Retina (tissue), 1 donor: ENCODE data around the gene ARPC2.

Source experiments
- DNase-seq: peaks from one replicate; pipeline ENCODE4 v3.0.0-alpha.2; 2016

The ARPC2 gene

GRCh38 chr2:218255446-218255845, 38.5 kb downstream of the ARPC2 start:
- no peak for DNase-seq

GRCh38 chr2:218256612-218257350, 39.8 kb downstream of the ARPC2 start:
- DNase-seq, result no peak

DNA sequence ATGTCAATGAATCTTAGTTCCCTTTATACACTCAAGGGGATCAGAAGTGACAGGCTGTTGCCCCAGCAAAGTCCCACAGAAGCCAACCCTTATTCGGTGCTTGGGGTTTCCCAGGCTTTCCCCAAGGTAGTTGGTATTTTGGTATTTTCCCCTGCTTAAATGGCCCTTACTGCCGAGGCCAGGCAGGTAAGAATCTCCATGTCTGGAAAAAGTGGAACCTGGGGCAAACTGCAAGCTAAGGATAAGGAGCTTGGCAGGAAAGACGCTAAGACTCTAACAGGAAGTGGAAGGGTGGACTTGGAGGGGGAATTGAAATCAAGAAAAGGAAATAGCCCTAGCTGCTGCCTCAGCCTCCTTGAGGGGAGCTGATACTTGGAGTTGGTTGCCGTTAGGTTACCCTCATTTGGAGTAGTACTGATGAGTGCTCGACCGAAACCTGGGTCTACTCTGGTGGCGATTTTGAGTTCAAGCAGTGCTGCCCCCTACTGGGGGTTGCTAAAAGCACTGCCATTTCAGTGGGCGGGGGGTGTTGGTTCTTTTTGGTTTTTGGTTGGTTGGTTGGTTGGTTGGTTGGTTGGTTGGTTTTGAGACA, 40.5 kb downstream of the ARPC2 start:
- no peak for DNase-seq

DNA sequence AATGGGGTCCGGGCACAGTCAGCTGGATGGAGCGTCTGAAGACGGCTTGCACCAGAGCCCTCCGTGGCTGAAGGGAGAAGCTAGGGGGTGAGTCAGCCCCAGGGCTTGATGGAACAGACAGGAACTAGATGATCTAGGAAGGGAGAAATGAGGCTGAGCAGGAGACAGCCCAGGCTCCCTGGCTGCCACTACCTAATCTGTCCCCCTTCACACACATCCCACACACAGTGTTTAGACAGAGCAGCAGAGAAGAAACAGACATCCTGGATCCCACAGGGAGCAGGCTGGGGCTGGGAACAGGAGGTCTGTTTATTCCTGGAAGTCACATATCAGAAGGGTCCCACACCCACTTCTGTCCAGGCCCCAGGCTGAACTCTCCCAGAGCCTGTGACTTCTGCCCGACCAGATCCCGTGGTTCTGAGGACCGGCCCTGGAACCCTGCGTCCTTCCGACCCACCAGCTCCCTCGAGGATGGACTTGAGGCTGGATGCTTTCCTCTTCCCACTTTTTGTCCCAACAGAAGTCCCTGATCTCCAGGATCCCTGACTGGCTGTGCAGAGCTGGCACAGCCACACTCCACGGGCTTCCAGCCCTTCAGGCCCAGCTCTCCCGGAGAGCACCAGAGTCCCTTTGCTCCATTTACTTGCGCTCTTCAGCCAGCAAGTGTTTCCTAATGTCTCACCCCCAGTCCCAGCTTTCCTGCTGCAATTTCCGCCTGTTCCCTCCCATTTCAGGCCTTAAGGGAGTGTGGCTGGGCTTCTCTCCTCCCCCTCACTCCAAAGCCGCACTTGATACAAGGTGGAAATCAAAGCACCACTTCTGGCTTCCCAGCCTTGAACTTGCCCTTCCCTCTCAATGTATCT, 42.3 kb downstream of the ARPC2 start:
- DNase-seq, result no peak

GRCh38 chr2:218260166-218260565, 43.2 kb downstream of the ARPC2 start:
- no peak for DNase-seq

DNA sequence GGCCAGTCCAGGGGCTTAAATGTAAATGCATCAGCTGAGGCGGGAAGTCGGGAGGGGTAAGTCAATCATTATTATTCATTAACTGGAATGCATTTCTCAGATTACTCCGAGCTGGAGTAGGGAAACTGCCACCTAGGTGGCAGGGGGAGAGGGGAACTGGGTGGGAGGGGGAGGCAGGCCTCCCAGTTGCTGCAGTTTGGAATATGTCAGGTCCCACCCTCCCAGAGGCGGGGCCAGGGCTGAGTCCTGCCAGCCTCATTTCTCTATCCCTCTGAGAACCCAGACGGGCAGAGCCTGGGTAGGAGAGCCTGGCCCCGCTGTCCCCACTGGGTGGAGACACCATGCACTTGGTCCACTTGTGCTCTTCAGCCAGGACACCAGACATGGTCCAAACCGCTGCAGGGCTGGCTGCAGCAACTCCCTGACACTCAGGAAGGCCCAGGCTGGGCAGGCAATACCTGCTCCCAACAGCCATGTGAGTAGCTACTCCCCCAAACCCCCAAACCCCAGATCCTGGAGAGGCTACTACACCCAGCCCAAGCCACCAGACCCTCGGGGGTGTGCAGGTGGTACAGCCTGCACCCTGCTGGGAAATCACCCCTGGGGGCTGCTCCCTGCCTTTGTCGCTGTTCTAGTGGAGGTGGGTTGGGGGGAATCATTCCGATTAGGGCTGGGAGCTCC, 43.9 kb downstream of the ARPC2 start, which contains the start of gene GPBAR1:
Gene GPBAR1 (plus strand): TSS at position 274 of the 681 bp plus-strand sequence. CDS start 1,710 bp downstream, outside the sequence.
- DNase-seq, result peak; percentile 35

DNA sequence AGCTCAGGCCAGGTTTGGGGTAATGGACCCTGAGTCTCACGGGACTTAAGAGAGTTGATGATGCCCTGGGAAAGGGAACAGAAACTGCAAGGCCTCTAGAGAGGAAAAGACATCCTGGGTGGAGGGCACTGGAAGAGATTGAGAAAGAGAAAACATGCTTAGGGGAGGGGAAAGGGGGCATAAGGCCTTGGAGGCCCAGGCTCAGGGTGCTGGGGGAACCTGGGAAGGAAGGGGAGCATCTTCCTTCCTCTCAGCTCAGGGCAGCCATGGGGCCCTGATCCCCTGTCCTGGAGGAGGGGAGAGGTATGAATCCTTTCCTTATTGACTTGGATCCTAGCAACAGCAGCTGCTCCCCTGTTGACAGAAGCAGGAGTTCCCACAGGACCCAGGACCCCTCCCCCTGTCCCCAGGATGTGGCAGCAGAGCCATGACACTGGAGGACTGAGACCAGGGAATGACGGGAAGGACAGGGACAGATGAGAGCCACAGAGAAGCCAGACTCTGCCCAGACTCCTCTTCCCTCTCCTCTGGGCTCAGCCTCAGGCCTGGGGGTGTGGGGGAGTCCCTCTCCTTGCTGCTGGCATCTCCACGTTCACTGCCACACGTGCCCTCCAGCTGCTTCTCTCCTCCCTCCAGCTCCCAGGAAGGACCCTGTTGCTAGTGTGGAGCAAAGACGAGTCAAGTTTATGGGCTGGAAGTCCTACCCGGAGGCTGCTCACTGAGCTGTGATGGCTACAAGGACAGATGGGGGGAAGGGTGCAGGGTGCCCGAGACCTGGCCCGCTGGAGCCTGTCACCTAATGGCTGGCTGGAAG, 44.6 kb downstream of the ARPC2 start:
- DNase-seq, result peak; percentile 56

DNA sequence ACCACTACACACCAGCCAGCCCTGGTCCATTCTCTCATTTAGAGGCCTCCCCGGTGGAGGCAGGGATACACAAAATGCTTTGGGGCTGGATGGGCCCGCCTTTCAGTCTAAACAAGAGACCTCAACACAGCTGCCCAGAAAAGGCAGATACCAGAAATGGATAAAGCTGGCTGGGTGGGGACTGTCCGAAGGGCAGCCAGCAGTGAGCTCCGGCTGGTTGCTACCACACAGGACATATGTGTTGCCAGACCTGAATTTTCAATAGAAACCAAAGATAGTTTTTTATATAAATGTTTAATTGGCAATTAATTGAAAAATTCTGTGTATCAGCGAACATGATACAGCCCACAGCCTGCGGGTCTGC, 45.2 kb downstream of the ARPC2 start:
- DNase-seq, result no peak

GRCh38 chr2:218262631-218263586, 45.9 kb downstream of the ARPC2 start:
- DNase-seq, result no peak

DNA sequence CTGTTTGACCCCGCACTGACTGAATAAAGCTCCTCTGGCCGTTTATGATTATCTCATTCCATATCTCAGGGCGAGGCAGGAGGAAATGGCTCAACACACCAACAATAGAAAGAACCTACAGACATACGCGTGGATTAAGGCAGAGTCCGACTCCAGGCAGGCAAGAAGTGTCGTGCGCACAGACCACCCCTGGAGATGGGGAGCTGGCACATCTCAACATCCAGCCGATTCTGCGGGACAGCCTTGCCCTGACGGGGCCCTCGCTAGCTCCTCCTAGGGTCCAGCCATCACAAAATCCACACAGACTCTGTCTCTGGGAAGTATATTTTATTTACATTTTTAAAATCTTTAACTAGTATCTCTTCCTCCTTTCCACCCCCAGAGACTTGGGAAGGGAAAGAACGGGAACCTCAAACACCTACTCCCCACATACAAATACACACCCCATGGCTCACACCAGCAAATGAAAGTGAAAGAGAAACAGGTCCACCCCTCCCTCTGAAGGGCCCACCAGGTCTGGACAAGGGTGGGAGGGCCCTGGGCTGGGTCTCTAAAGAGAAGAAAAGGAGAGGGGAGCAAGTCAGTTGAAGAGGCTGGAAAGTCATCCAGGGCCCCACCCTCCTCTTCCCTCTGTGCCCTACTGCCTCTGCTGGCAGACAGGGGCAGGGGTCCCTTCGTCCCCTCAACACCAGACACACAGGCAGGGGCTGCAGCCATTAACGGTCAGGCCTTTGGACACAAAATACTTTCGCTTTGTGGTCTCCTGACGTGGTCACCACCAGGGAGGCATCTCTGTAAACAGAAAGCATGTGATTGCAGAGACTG, 47.0 kb downstream of the ARPC2 start:
- DNase-seq, result no peak

- no peak for DNase-seq
Measured at GRCh38 chr2:218264773-218265561, 48.0 kb downstream of the ARPC2 start.

DNA sequence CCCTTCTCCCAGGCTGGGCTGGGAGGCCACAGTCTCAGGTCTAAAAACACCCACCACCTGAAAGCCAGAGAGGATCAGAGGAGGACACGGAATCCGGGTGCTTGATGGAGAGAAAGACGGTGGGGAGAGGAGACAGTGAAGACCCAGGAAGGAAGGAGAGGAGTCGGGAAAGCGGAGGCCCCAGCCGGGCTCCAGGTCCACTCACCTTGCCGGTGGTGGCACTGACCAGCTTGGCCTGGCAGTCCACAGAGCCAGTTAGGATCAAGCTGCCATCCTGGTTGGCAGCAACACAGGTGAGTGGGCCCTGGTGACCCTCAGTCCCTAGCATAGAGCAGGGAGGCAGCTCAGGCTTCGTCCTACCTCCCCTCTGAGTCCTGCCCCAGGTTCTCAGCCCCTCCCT, 48.6 kb downstream of the ARPC2 start:
- no peak for DNase-seq

- DNase-seq, result no peak
Measured at GRCh38 chr2:218266316-218266979, 49.5 kb downstream of the ARPC2 start.

DNA sequence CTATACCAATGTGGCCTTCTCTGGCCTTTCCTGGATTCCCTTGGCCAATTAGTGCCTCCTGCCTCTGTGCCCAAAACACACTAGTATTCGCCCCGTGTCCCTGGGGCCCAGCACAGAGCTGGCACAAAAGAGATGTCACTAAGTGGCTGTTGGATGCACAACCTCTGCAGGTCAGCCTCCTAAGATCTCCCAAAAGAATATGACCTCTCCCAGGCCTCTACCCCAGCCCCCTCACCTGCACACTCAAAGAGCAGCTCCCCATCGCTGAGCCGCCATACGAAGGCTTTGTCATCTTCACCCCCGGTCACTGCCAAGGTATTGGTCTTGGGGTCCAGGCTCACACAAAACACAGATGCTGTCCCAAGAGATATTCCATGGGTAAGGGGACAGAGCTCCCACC, 50.3 kb downstream of the ARPC2 start:
- DNase-seq, result no peak

GRCh38 chr2:218269900-218270720, 53.1 kb downstream of the ARPC2 start, which contains the start of the genes AAMP and PNKD:
AAMP (minus strand) TSS chr2:218270137; CDS start chr2:218270086, 51 bp downstream.
PNKD (plus strand) TSS chr2:218270519; CDS start chr2:218270536, 17 bp downstream.
- peak; percentile 100 for DNase-seq

DNA sequence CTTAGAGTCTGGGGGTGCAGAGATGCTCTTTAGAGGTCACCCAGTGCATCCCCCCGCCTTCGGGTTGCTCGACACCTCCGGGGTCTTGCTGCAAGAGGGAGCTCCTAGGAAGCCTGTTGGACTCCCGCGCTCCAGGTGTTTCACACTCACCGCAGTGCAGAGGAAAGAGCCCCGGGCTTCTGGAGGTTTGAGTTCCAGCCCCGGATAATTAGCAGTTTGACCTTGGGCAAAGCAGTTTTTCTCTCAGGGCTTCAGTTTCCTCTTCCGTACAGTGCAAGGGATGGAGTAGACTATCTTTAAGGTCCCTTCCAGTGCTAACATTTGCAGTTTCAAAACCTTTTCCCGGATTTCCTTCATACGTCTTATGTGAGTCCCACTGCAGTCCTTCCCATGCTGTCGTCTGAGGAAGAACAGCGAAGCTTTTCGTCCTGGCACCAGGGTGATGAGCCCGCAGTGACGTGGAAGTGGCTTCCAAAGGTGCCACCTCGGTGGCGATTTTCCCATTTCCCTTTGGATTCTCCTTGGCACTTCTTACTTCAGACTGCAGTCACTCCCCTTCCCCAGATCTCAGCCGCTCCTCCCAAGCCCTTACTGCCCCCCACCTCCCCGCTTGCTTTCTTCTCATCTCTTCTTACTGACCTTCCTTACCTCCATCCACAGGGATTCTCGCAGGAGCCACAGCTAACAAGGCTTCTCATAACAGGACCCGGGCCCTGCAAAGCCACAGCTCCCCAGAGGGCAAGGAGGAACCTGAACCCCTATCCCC, 53.9 kb downstream of the ARPC2 start:
- no peak for DNase-seq

- DNase-seq, result no peak
Measured at GRCh38 chr2:218271487-218271797, 54.5 kb downstream of the ARPC2 start.
